K562 treated with DMSO at 1 percent for 24 hours (cell line): ENCODE results near the gene LPGAT1. TPM values are rescaled to one million over a fixed set of nuclear protein-coding genes. Genes with fewer than 3 reads are reported as not detected.

Experiments
- total RNA-seq: library from RNA; unstranded; fragments of 300-600 nt; gene quantifications from 2 replicates; pipeline ENCODE4 v1.2.3, GENCODE V29; 2022; ENCODE audit warnings: low read depth; ENCODE audit not compliant: insufficient read depth

The LPGAT1 gene
- 13.3 and 14.6 TPM in 2 replicates for total RNA-seq

GRCh38 chr1:211830328-211831142 is at the start of gene LPGAT1:
Gene LPGAT1, minus strand, starts transcription at chr1:211830763. Its CDS starts 1,467 bp downstream, at chr1:211829296.

Other genes starting within 250 kb of the LPGAT1 start
- gene NEK2, start 155.1 kb downstream of the LPGAT1 start, total RNA-seq = 54.8 and 62.3 TPM in 2 replicates
- 18.8 and 22.4 TPM in 2 replicates for gene INTS7, start 204.8 kb upstream of the LPGAT1 start, total RNA-seq
- 30.0 and 34.0 TPM in 2 replicates for gene DTL, start 205.0 kb upstream of the LPGAT1 start, total RNA-seq